ENCODE data around the gene ZKSCAN8. TPM values are rescaled to one million over a fixed set of nuclear protein-coding genes. Genes with fewer than 3 reads are reported as not detected.
A peak's percentile ranks its signal among the peaks of the same experiment; 100 is the strongest.

ZKSCAN8 gene
- polyA plus RNA-seq, 1 donor (not counting 4 experiments of a cell fraction or from before 2014, with no cell fraction given), result 6.4 TPM

- Histone ChIP-seq H3K36me3 (ENCODE audit: control insufficient read depth in 2 of 2, extremely low read depth in 1 of 2, insufficient read depth in 2 of 2, low read length in 2 of 2) (peaks cover 0 to under 1% of the 10 kb centered on the region in 2 experiments), H3K9me3 (ENCODE audit: control insufficient read depth, low read depth, low read length) (no peaks in the 10 kb centered on the region), H3K9ac (ENCODE audit: control insufficient read depth, extremely low read depth, insufficient read depth, low read length) (no peak overlapping the region), H3K9me1 (ENCODE audit: control insufficient read depth, extremely low read depth, insufficient read depth, low read length) (no peaks in the 10 kb centered on the region), H3K4me2 (ENCODE audit: control insufficient read depth, extremely low read depth, insufficient read depth, low read depth, low read length) (no peak overlapping the region), H4K20me1 (ENCODE audit: control insufficient read depth, extremely low read depth, insufficient read depth, low read length) (no peaks in the 10 kb centered on the region), H2AFZ (ENCODE audit: control insufficient read depth, low read length) (no peak overlapping the region), H3K27me3 (ENCODE audit: control insufficient read depth, extremely low read depth, insufficient read depth, low read length) (no peaks in the 10 kb centered on the region), H3K79me2 (ENCODE audit: control insufficient read depth, insufficient read depth, low read length) (peaks cover 1% of the 10 kb centered on the region), H3K4me3 (ENCODE audit: control insufficient read depth in 2 of 3, extremely low read depth in 1 of 3, insufficient read depth in 2 of 3, low read depth in 1 of 3, low read length in 3 of 3) (no peak overlapping the region), H3K27ac (ENCODE audit: control insufficient read depth, insufficient read depth, low read length) (no peak overlapping the region), H3K4me1 (ENCODE audit: control insufficient read depth, extremely low read depth, insufficient read depth, low read length) (peaks cover 9% of the 10 kb centered on the region)
- no peak for FAIRE-seq
- dilution Hi-C loops (cut with MboI; ENCODE audit: extremely low pct_ligation_motif_present, low sequenced_read_pairs), result no loop called here
- TF ChIP-seq EZH2 (IDR thresholded peaks at IDR 0.05; ENCODE audit: low read length), result no peak
- TF ChIP-seq CTCF (optimal IDR thresholded peaks at IDR 0.05 in 1 of 3, IDR thresholded peaks at IDR 0.05 in 1 of 3, conservative IDR thresholded peaks at IDR 0.05 in 1 of 3; ENCODE audit: extremely low read depth in 1 of 3, insufficient read depth in 2 of 3, low read length in 3 of 3), result no peak
- DNase-seq (ENCODE audit: low read depth, low spot score), result no peak
Measured at GRCh38 chr6:28125401-28125800, 16.3 kb upstream of the ZKSCAN8 start.

GRCh38 chr6:28134015-28134414, 7.7 kb upstream of the ZKSCAN8 start:
- Histone ChIP-seq H3K9me1 (ENCODE audit: control insufficient read depth, extremely low read depth, insufficient read depth, low read length) (no peaks in the 10 kb centered on the region), H2AFZ (ENCODE audit: control insufficient read depth, low read length) (no peak overlapping the region), H3K79me2 (ENCODE audit: control insufficient read depth, insufficient read depth, low read length) (peaks cover 27% of the 10 kb centered on the region), H3K27ac (ENCODE audit: control insufficient read depth, insufficient read depth, low read length) (no peak overlapping the region), H3K9ac (ENCODE audit: control insufficient read depth, extremely low read depth, insufficient read depth, low read length) (no peak overlapping the region), H3K4me2 (ENCODE audit: control insufficient read depth, extremely low read depth, insufficient read depth, low read depth, low read length) (no peak overlapping the region), H3K4me1 (ENCODE audit: control insufficient read depth, extremely low read depth, insufficient read depth, low read length) (peaks cover 13% of the 10 kb centered on the region), H3K9me3 (ENCODE audit: control insufficient read depth, low read depth, low read length) (no peaks in the 10 kb centered on the region), H4K20me1 (ENCODE audit: control insufficient read depth, extremely low read depth, insufficient read depth, low read length) (no peaks in the 10 kb centered on the region), H3K27me3 (ENCODE audit: control insufficient read depth, extremely low read depth, insufficient read depth, low read length) (no peaks in the 10 kb centered on the region), H3K4me3 (ENCODE audit: control insufficient read depth in 2 of 3, extremely low read depth in 1 of 3, insufficient read depth in 2 of 3, low read depth in 1 of 3, low read length in 3 of 3) (no peak overlapping the region), H3K36me3 (ENCODE audit: control insufficient read depth in 2 of 2, extremely low read depth in 1 of 2, insufficient read depth in 2 of 2, low read length in 2 of 2) (no peaks in the 10 kb centered on the region)
- no peak for DNase-seq (ENCODE audit: low read depth, low spot score)
- no peak for FAIRE-seq
- dilution Hi-C loops (cut with MboI; ENCODE audit: extremely low pct_ligation_motif_present, low sequenced_read_pairs), result no loop called here
- no peak for TF ChIP-seq EZH2 (IDR thresholded peaks at IDR 0.05; ENCODE audit: low read length)
- TF ChIP-seq CTCF (optimal IDR thresholded peaks at IDR 0.05 in 1 of 3, IDR thresholded peaks at IDR 0.05 in 1 of 3, conservative IDR thresholded peaks at IDR 0.05 in 1 of 3; ENCODE audit: extremely low read depth in 1 of 3, insufficient read depth in 2 of 3, low read length in 3 of 3), result peak; percentile 38 to 67 (median 45)
